ENCODE data around the gene KIF14. TPM values are rescaled to one million over a fixed set of nuclear protein-coding genes. Genes with fewer than 3 reads are reported as not detected.

Gene KIF14
- total RNA-seq: under 1 TPM; 0.14 to 0.32 TPM
- long read RNA-seq, donor 1: 0 reads
- long read RNA-seq, donor 2: 0 reads

- DNase-seq (ENCODE audit: low spot score): peak; percentile 98
- intact Hi-C loops (cut with DNase I): loop anchor here in 1 of 2 donors (5.0 to 10.0 kb wide), 2 partner anchors 184 to 222 kb away; no protein-coding TSS in a partner anchor
These were observed at the start of gene KIF14 for GRCh38 chr1:200620273-200621131. TSS of gene KIF14 (minus strand) at chr1:200620751. CDS start at chr1:200618723, 2,028 bp downstream.

GRCh38 chr1:200669314-200670241, 49.0 kb upstream of the KIF14 start, which contains the start of gene DDX59:
TSS of gene DDX59 (minus strand) at chr1:200669907. CDS start at chr1:200666740, 3,167 bp downstream.
- peak; percentile 99 for DNase-seq (ENCODE audit: low spot score)
- intact Hi-C loops (cut with DNase I): loop anchor here in 1 of 2 donors (10.0 kb wide), 1 partner anchor 65 kb away; the partner anchor contains the start of gene CAMSAP2

- intact Hi-C loops (cut with DNase I): no loop called here
- no peak for DNase-seq (ENCODE audit: low spot score)
These were observed 48.2 kb upstream of the KIF14 start for GRCh38 chr1:200668514-200669313.

DNA sequence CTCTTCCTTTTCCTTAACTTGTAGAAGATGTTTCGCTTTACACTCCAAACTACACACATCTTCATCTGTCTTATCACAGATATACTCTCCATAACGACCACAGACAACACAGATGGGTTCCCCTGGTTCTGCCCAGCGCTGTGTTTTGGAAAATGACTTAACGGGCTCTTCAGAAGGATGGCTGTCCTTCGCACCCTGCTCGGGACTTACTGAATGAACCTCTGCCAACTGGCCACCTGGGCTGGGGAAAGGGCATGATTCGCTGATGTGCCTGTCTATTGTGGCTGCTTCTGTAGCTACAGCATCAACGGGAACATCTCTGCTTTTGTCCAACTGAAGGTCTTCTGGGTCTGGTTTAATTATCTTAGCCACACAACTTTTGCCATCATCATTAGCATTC, 45.8 kb upstream of the KIF14 start:
- no peak for DNase-seq (ENCODE audit: low spot score)
- intact Hi-C loops (cut with DNase I): no loop called here

DNA sequence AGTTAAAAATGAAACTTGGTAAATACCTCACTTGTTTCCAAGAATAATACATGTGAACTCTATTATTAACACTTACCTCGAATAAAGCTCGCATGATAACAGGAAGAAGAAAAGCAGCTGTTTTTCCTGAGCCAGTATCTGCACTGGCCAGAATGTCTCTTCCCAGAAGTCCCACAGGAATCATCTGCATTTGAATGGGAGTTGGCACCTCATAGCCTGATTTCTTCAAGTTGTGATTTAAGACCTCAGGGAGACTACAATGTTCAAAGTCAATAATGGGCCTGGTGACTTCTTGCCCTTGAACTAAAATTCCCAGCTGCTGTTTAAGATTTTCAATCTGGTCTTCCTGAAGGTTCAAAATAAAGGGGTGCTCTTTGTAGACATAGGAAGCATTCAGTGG, 45.3 kb upstream of the KIF14 start:
- no peak for DNase-seq (ENCODE audit: low spot score)
- intact Hi-C loops (cut with DNase I): no loop called here

GRCh38 chr1:200660719-200661118, 40.2 kb upstream of the KIF14 start:
- intact Hi-C loops (cut with DNase I): no loop called here
- DNase-seq (ENCODE audit: low spot score): peak; percentile 92

GRCh38 chr1:200659269-200659668, 38.7 kb upstream of the KIF14 start:
- DNase-seq (ENCODE audit: low spot score): no peak
- intact Hi-C loops (cut with DNase I): no loop called here

GRCh38 chr1:200658037-200658818, 37.7 kb upstream of the KIF14 start:
- intact Hi-C loops (cut with DNase I): no loop called here
- no peak for DNase-seq (ENCODE audit: low spot score)

DNA sequence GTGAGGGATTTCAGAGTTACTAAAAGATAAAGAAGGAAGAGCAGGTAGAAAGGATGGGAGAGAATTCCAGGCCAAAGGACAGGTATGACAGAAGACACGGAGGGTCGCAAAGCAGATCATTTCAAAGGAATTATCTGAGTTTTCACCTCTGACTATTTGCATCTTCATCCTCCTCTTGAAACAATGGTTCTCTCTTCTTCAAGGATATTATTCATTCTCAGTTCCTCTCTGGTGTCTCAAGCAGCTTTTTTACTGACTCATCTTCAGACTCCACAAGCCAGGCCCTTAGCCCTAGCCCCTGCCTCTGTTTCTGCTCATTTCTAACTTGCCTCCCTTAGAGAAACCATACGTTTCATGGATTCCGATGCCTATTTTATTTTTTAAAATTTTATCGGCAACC, 34.1 kb upstream of the KIF14 start:
- intact Hi-C loops (cut with DNase I): no loop called here
- no peak for DNase-seq (ENCODE audit: low spot score)

GRCh38 chr1:200653022-200653462, 32.5 kb upstream of the KIF14 start:
- intact Hi-C loops (cut with DNase I): no loop called here
- DNase-seq (ENCODE audit: low spot score): no peak

- no peak for DNase-seq (ENCODE audit: low spot score)
- intact Hi-C loops (cut with DNase I): no loop called here
These were observed 31.8 kb upstream of the KIF14 start for GRCh38 chr1:200652378-200652777.

DNA sequence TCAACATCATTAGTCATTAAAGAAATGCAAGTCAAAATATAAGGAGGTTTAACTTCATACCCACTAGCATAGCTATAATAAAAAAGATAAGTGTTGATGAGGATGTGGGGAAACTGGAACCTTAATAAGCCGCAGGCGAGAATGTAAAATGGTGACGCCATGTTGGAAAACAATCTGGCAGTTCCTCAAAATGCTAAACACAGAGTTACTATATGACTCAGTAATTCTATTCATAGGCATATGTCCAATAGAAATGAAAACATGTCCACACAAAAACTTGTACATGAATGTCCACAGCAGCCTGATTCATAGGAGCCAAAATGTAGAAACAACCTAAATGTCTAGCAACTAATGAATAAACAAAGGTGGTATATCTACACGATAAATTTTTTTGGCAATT, 26.0 kb upstream of the KIF14 start:
- intact Hi-C loops (cut with DNase I): no loop called here
- no peak for DNase-seq (ENCODE audit: low spot score)

DNA sequence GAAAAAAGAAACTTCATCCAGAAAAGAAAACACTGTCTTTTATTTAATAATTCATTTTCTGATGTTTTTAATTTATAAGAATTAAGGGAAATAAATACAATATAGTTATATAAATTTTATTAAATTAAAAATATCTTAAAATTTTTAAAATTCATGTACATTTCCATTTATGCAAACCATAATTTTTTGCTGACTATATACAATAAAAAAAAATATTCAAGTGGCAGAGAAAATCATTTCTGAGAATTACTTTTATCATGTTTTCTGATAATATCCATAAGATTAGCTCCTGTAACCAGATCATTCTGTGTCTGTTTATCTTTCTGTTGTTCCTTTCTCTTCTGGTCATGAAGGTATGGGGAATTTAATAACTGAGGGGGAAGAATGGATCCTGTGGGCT, 23.5 kb upstream of the KIF14 start:
- intact Hi-C loops (cut with DNase I): no loop called here
- DNase-seq (ENCODE audit: low spot score): no peak

DNA sequence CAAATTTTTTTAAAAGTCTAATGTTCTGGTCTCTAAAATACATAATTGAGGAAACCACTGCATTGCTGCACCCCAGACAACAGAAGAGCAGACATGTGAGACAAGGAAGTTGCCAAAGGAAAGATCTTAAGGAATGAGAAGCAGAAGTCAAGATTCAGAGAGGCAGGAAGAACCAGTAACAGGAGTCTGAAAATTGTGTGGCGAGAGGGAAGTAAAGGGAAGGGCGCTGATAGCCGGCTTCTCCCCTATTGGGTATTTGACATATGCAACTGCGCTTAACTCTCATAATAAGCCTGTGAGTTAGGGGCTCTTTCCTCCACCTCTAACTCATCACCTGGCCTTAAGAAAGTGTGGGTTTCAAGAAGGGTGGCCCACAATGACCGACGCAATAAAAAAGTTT, 21.9 kb upstream of the KIF14 start:
- intact Hi-C loops (cut with DNase I): no loop called here
- no peak for DNase-seq (ENCODE audit: low spot score)

- no peak for DNase-seq (ENCODE audit: low spot score)
- intact Hi-C loops (cut with DNase I): no loop called here
These were observed 20.4 kb upstream of the KIF14 start for GRCh38 chr1:200640963-200641401.

GRCh38 chr1:200640373-200640962, 19.9 kb upstream of the KIF14 start:
- DNase-seq (ENCODE audit: low spot score): no peak
- intact Hi-C loops (cut with DNase I): no loop called here

- no peak for DNase-seq (ENCODE audit: low spot score)
- intact Hi-C loops (cut with DNase I): no loop called here
These were observed 17.5 kb upstream of the KIF14 start for GRCh38 chr1:200638073-200638472.

- no peak for DNase-seq (ENCODE audit: low spot score)
- intact Hi-C loops (cut with DNase I): no loop called here
These were observed 16.1 kb upstream of the KIF14 start for GRCh38 chr1:200636681-200637080.
